ENCODE data around the gene ABCC12. TPM values are rescaled to one million over a fixed set of nuclear protein-coding genes. Genes with fewer than 3 reads are reported as not detected.
A peak's percentile ranks its signal among the peaks of the same experiment; 100 is the strongest.
"Not testable (repeated sequence)": the region's sequence is repeated elsewhere in the genome, so short reads cannot be mapped to it uniquely, and the experiment has no call there.

The ABCC12 gene
- total RNA-seq, 1 donor from 2014 or later: 0.06 TPM

GRCh38 chr16:48169896-48170295 is 14.1 kb upstream of the ABCC12 start:
- no peaks in the 10 kb centered on the region for H3K9me3 ChIP-seq (ENCODE audit: low read depth)
- H3K27me3 ChIP-seq: no peaks in the 10 kb centered on the region
- no peaks in the 10 kb centered on the region for H3F3A ChIP-seq (ENCODE audit: low read depth)
- TF ChIP-seq EZH2phosphoT487 (IDR thresholded peaks at IDR 0.05) (no peak), CTCF (IDR thresholded peaks at IDR 0.05) (no peak), EZH2 (IDR thresholded peaks at IDR 0.05) (no peak)
- H4K20me1 ChIP-seq (ENCODE audit: low read depth): no peaks in the 10 kb centered on the region
- H3K4me1 ChIP-seq: no peaks in the 10 kb centered on the region
- H3K27ac Mint-ChIP-seq: no peak overlapping the region
- H3K27ac ChIP-seq: no peak overlapping the region
- H3K79me2 ChIP-seq (ENCODE audit: low read depth): no peaks in the 10 kb centered on the region
- H3K4me2 ChIP-seq: no peak overlapping the region
- peaks cover 10% of the 10 kb centered on the region for H3K4me1 Mint-ChIP-seq
- H3K4me3 ChIP-seq: no peak overlapping the region
- no peak overlapping the region for H3K9ac ChIP-seq
- H2AFZ ChIP-seq (replicated peaks): no peak overlapping the region
- H3K36me3 ChIP-seq: no peaks in the 10 kb centered on the region
- H3K36me3 Mint-ChIP-seq: no peaks in the 10 kb centered on the region
- H3K4me3 Mint-ChIP-seq: no peak overlapping the region
- no peaks in the 10 kb centered on the region for H3K9me3 Mint-ChIP-seq
- no peaks in the 10 kb centered on the region for H3K27me3 Mint-ChIP-seq (ENCODE audit: insufficient read depth, low read depth)
- no peak for DNase-seq (ENCODE audit: low spot score)

GRCh38 chr16:48168075-48168474 is 12.3 kb upstream of the ABCC12 start:
- Histone ChIP-seq H3K4me1 (no peaks in the 10 kb centered on the region), H2AFZ (replicated peaks) (no peak overlapping the region), H3K4me3 (no peak overlapping the region), H3K27ac (no peak overlapping the region), H3K27me3 (no peaks in the 10 kb centered on the region), H3K9me3 (ENCODE audit: low read depth) (no peaks in the 10 kb centered on the region), H3F3A (ENCODE audit: low read depth) (no peaks in the 10 kb centered on the region), H3K4me2 (no peak overlapping the region), H3K36me3 (no peaks in the 10 kb centered on the region), H3K79me2 (ENCODE audit: low read depth) (no peaks in the 10 kb centered on the region), H4K20me1 (ENCODE audit: low read depth) (no peaks in the 10 kb centered on the region), H3K9ac (no peak overlapping the region)
- peaks cover 6% of the 10 kb centered on the region for H3K4me1 Mint-ChIP-seq
- no peak overlapping the region for H3K4me3 Mint-ChIP-seq
- H3K9me3 Mint-ChIP-seq: no peaks in the 10 kb centered on the region
- no peak overlapping the region for H3K27ac Mint-ChIP-seq
- no peak for TF ChIP-seq EZH2phosphoT487 (IDR thresholded peaks at IDR 0.05)
- TF ChIP-seq EZH2 (IDR thresholded peaks at IDR 0.05): no peak
- TF ChIP-seq CTCF (IDR thresholded peaks at IDR 0.05): no peak
- no peaks in the 10 kb centered on the region for H3K27me3 Mint-ChIP-seq (ENCODE audit: insufficient read depth, low read depth)
- no peaks in the 10 kb centered on the region for H3K36me3 Mint-ChIP-seq
- DNase-seq (ENCODE audit: low spot score): no peak

GRCh38 chr16:48166617-48167016 is 10.8 kb upstream of the ABCC12 start:
- H3K4me3 ChIP-seq; H2AFZ ChIP-seq (replicated peaks); H3F3A ChIP-seq (ENCODE audit: low read depth); DNase-seq (ENCODE audit: low spot score); H3K9ac ChIP-seq; H3K27ac ChIP-seq; H3K27me3 ChIP-seq; H3K36me3 Mint-ChIP-seq; H3K9me3 Mint-ChIP-seq; H3K4me1 ChIP-seq; H3K4me2 ChIP-seq; H3K27ac Mint-ChIP-seq; H3K27me3 Mint-ChIP-seq (ENCODE audit: insufficient read depth, low read depth); H4K20me1 ChIP-seq (ENCODE audit: low read depth); H3K4me3 Mint-ChIP-seq; H3K9me3 ChIP-seq (ENCODE audit: low read depth); H3K79me2 ChIP-seq (ENCODE audit: low read depth); H3K36me3 ChIP-seq: not testable (repeated sequence)
- peaks cover 14% of the 10 kb centered on the region for H3K4me1 Mint-ChIP-seq

GRCh38 chr16:48165961-48166578 is 10.3 kb upstream of the ABCC12 start:
- H3K27ac Mint-ChIP-seq: peak overlapping the region; percentile 37

More at GRCh38 chr16:48165961-48166578, 10.3 kb upstream of the ABCC12 start:
- no peak overlapping the region for H3K9ac ChIP-seq
- H3K4me2 ChIP-seq: no peak overlapping the region
- H3K4me1 ChIP-seq: no peaks in the 10 kb centered on the region
- DNase-seq (ENCODE audit: low spot score): no peak
- no peak overlapping the region for H2AFZ ChIP-seq (replicated peaks)
- H3K36me3 Mint-ChIP-seq: no peaks in the 10 kb centered on the region
- H3K79me2 ChIP-seq (ENCODE audit: low read depth): no peaks in the 10 kb centered on the region
- no peaks in the 10 kb centered on the region for H4K20me1 ChIP-seq (ENCODE audit: low read depth)
- no peak overlapping the region for H3K4me3 ChIP-seq
- H3K9me3 ChIP-seq (ENCODE audit: low read depth): no peaks in the 10 kb centered on the region
- no peak for TF ChIP-seq EZH2phosphoT487 (IDR thresholded peaks at IDR 0.05)
- no peak for TF ChIP-seq EZH2 (IDR thresholded peaks at IDR 0.05)
- no peaks in the 10 kb centered on the region for H3F3A ChIP-seq (ENCODE audit: low read depth)
- no peaks in the 10 kb centered on the region for H3K9me3 Mint-ChIP-seq
- no peak overlapping the region for H3K4me3 Mint-ChIP-seq
- H3K36me3 ChIP-seq: no peaks in the 10 kb centered on the region
- H3K27me3 ChIP-seq: no peaks in the 10 kb centered on the region
- H3K27ac ChIP-seq: no peak overlapping the region
- no peaks in the 10 kb centered on the region for H3K27me3 Mint-ChIP-seq (ENCODE audit: insufficient read depth, low read depth)
- peaks cover 17% of the 10 kb centered on the region for H3K4me1 Mint-ChIP-seq
